GM23338 (cell line): ENCODE results near the gene EXOC2. TPM values are rescaled to one million over a fixed set of nuclear protein-coding genes. Genes with fewer than 3 reads are reported as not detected.

Source experiments
- EZH2phosphoT487 ChIP-seq: fragments of 200-600 bp; sonication (generic); IDR thresholded peaks from one replicate; pipeline ENCODE4 v1.8.1; 2018; ENCODE audit warnings: antibody characterized with exemption; ENCODE audit not compliant: unreplicated experiment
- ZNF114 ChIP-seq: fragments of 250-450 bp; sonication (Bioruptor Pico); IDR thresholded peaks from 2 replicates; pipeline ENCODE4 v1.5.0; 2020; ENCODE audit warnings: mild to moderate bottlenecking, moderate library complexity
- polyA plus RNA-seq: library from polyadenylated mRNA; unstranded; fragments of >200 nt; fragmentation: Nextera tagmentation; extraction: Ambion mirVana; gene quantifications from 2 replicates; pipeline ENCODE4 v1.2.1, GENCODE V29; 2016
- total RNA-seq: library from RNA; depleted of rRNA; stranded (reverse); fragments of >200 nt; shearing (Covaris generic); gene quantifications from 2 replicates; pipeline ENCODE4 v1.2.3, GENCODE V29; 2014
- TF ChIP-seq, protein P1 (sequence below): fragments of 250-450 bp; sonication (Bioruptor Pico); IDR thresholded peaks from 2 replicates; pipeline ENCODE4 v1.5.0; 2020; ENCODE audit warnings: mild to moderate bottlenecking, moderate library complexity
- TF ChIP-seq, protein P2 (sequence below): IDR thresholded peaks from one replicate; pipeline ENCODE4 v1.6.1; 2018; ENCODE audit warnings: antibody characterized with exemption; ENCODE audit not compliant: unreplicated experiment
- TF ChIP-seq, protein P3 (sequence below): IDR thresholded peaks from 2 replicates; pipeline ENCODE4 v1.6.1; 2016; ENCODE audit warnings: antibody characterized with exemption

The EXOC2 gene
- total and polyA plus RNA-seq, 2 experiments from 2014 or later, result 28.7 to 93.6 TPM

DNA sequence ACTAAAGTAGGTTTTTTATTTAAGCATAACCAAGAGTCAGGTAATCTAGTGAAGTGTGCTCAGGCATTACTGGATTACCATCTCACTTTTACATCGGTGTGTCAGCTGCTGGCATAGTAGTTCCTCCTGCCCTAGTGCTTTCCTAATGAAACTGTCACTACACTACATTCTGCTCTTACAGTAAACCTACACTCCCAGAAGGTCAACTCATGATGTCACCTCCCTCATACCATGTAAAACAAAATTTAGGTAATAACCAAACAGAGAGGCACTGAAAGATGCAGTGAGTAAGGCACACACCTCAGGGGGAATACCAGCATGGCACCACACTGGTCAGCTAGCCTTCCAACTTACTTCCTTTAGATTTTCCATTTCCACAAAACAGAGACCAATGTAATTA lies 59.3 kb downstream of the EXOC2 start (continued):
- TF ChIP-seq, protein P1, sequence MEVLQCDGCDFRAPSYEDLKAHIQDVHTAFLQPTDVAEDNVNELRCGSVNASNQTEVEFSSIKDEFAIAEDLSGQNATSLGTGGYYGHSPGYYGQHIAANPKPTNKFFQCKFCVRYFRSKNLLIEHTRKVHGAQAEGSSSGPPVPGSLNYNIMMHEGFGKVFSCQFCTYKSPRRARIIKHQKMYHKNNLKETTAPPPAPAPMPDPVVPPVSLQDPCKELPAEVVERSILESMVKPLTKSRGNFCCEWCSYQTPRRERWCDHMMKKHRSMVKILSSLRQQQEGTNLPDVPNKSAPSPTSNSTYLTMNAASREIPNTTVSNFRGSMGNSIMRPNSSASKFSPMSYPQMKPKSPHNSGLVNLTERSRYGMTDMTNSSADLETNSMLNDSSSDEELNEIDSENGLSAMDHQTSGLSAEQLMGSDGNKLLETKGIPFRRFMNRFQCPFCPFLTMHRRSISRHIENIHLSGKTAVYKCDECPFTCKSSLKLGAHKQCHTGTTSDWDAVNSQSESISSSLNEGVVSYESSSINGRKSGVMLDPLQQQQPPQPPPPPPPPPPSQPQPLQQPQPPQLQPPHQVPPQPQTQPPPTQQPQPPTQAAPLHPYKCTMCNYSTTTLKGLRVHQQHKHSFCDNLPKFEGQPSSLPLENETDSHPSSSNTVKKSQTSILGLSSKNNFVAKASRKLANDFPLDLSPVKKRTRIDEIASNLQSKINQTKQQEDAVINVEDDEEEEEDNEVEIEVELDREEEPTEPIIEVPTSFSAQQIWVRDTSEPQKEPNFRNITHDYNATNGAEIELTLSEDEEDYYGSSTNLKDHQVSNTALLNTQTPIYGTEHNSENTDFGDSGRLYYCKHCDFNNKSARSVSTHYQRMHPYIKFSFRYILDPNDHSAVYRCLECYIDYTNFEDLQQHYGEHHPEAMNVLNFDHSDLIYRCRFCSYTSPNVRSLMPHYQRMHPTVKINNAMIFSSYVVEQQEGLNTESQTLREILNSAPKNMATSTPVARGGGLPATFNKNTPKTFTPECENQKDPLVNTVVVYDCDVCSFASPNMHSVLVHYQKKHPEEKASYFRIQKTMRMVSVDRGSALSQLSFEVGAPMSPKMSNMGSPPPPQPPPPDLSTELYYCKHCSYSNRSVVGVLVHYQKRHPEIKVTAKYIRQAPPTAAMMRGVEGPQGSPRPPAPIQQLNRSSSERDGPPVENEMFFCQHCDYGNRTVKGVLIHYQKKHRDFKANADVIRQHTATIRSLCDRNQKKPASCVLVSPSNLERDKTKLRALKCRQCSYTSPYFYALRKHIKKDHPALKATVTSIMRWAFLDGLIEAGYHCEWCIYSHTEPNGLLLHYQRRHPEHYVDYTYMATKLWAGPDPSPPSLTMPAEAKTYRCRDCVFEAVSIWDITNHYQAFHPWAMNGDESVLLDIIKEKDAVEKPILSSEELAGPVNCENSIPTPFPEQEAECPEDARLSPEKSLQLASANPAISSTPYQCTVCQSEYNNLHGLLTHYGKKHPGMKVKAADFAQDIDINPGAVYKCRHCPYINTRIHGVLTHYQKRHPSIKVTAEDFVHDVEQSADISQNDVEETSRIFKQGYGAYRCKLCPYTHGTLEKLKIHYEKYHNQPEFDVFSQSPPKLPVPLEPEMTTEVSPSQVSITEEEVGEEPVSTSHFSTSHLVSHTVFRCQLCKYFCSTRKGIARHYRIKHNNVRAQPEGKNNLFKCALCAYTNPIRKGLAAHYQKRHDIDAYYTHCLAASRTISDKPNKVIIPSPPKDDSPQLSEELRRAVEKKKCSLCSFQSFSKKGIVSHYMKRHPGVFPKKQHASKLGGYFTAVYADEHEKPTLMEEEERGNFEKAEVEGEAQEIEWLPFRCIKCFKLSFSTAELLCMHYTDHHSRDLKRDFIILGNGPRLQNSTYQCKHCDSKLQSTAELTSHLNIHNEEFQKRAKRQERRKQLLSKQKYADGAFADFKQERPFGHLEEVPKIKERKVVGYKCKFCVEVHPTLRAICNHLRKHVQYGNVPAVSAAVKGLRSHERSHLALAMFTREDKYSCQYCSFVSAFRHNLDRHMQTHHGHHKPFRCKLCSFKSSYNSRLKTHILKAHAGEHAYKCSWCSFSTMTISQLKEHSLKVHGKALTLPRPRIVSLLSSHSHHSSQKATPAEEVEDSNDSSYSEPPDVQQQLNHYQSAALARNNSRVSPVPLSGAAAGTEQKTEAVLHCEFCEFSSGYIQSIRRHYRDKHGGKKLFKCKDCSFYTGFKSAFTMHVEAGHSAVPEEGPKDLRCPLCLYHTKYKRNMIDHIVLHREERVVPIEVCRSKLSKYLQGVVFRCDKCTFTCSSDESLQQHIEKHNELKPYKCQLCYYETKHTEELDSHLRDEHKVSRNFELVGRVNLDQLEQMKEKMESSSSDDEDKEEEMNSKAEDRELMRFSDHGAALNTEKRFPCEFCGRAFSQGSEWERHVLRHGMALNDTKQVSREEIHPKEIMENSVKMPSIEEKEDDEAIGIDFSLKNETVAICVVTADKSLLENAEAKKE (CRISPR knock-in tag), result no peak
- TF ChIP-seq, protein P2, sequence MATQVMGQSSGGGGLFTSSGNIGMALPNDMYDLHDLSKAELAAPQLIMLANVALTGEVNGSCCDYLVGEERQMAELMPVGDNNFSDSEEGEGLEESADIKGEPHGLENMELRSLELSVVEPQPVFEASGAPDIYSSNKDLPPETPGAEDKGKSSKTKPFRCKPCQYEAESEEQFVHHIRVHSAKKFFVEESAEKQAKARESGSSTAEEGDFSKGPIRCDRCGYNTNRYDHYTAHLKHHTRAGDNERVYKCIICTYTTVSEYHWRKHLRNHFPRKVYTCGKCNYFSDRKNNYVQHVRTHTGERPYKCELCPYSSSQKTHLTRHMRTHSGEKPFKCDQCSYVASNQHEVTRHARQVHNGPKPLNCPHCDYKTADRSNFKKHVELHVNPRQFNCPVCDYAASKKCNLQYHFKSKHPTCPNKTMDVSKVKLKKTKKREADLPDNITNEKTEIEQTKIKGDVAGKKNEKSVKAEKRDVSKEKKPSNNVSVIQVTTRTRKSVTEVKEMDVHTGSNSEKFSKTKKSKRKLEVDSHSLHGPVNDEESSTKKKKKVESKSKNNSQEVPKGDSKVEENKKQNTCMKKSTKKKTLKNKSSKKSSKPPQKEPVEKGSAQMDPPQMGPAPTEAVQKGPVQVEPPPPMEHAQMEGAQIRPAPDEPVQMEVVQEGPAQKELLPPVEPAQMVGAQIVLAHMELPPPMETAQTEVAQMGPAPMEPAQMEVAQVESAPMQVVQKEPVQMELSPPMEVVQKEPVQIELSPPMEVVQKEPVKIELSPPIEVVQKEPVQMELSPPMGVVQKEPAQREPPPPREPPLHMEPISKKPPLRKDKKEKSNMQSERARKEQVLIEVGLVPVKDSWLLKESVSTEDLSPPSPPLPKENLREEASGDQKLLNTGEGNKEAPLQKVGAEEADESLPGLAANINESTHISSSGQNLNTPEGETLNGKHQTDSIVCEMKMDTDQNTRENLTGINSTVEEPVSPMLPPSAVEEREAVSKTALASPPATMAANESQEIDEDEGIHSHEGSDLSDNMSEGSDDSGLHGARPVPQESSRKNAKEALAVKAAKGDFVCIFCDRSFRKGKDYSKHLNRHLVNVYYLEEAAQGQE, result no peak
- TF ChIP-seq ZNF114 (CRISPR knock-in tag), result no peak
- TF ChIP-seq, protein P3, sequence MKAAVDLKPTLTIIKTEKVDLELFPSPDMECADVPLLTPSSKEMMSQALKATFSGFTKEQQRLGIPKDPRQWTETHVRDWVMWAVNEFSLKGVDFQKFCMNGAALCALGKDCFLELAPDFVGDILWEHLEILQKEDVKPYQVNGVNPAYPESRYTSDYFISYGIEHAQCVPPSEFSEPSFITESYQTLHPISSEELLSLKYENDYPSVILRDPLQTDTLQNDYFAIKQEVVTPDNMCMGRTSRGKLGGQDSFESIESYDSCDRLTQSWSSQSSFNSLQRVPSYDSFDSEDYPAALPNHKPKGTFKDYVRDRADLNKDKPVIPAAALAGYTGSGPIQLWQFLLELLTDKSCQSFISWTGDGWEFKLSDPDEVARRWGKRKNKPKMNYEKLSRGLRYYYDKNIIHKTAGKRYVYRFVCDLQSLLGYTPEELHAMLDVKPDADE, result no peak
- no peak for TF ChIP-seq EZH2phosphoT487
